Measurements from ENCODE around the gene OTOG.

OTOG gene

DNA sequence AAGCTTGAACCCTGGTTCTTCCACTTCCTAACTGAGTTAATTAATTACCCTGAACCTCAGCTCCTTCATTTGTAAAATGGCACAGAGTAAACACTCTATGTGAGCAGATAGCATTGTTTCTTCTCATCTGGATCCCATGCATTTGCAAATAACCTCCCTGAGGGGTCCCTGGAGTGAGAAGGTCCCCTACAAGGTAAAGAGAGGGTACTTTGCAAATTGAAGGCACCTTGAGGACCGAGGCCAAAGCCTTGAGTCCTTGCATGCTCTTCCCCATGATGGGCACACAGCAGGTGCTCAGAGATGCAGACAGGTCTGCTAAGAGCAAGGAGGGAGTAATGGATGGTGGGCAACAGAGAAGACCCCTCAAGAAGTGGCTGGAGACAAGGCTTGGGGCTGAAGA is 33.2 kb downstream of the OTOG start:
- in situ Hi-C loops (cut with MboI; ENCODE audit: low sequenced_read_pairs, unreplicated experiment), result no loop called here
- no peak for DNase-seq (ENCODE audit: low spot score)
- no peak for TF ChIP-seq CTCF (IDR thresholded peaks at IDR 0.05; ENCODE audit: borderline replicate concordance, control extremely low read depth, extremely low read depth, insufficient read depth, missing control alignments)

DNA sequence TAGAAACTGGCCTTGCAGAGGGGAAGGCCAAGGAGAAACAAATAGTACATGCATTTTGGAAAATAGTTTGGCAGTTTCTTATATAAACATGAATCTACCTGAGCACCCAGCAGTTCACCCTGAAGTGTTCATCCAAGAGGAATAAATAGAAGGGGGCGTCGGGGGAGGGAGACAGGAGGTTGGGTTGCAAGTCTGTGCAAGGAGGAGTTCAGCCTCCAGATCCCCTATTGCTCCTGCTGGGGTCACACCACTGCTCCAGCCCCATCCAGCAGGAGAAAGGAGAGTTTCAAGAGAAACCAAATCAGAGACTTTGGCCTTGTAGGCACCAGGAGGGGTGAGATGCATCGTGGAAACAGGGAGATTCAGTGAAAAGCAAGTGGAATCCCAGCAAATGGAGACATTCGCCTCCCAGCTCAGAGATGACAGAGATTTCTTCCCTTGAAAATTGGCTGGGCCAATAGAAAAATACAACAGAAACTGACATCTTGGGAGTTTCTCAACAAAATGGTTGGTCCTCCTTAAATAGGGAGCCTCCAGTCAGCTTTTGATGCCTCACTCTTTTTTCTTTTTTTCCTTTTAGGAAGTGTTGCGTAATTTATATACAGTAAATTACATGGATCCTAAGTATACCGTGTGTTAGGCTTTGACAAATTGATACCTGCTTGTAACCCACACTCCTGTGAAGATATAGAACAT is 34.1 kb downstream of the OTOG start:
- in situ Hi-C loops (cut with MboI; ENCODE audit: low sequenced_read_pairs, unreplicated experiment), result no loop called here
- DNase-seq (ENCODE audit: low spot score), result no peak

DNA sequence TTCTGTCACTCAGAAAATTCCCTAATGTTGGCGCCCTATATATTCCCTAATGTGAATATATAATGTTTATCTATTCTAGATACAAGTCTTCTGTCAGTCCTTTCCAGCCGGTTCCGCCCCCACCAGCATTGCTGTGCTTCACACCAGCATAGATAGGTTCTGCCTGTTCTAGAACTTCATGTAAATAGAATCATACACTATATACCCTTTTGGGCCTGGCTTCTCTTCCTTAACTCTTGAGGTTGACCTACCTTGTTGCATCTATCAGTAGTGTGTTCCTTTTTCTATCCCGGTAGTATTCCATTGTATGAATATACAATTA is 34.6 kb downstream of the OTOG start:
- no peak for DNase-seq (ENCODE audit: low spot score)
- in situ Hi-C loops (cut with MboI; ENCODE audit: low sequenced_read_pairs, unreplicated experiment), result no loop called here
- no peak for TF ChIP-seq CTCF (IDR thresholded peaks at IDR 0.05; ENCODE audit: borderline replicate concordance, control extremely low read depth, extremely low read depth, insufficient read depth, missing control alignments)

More for the DNA sequence above, 34.1 kb downstream of the OTOG start:
- no peak for TF ChIP-seq CTCF (IDR thresholded peaks at IDR 0.05; ENCODE audit: borderline replicate concordance, control extremely low read depth, extremely low read depth, insufficient read depth, missing control alignments)

DNA sequence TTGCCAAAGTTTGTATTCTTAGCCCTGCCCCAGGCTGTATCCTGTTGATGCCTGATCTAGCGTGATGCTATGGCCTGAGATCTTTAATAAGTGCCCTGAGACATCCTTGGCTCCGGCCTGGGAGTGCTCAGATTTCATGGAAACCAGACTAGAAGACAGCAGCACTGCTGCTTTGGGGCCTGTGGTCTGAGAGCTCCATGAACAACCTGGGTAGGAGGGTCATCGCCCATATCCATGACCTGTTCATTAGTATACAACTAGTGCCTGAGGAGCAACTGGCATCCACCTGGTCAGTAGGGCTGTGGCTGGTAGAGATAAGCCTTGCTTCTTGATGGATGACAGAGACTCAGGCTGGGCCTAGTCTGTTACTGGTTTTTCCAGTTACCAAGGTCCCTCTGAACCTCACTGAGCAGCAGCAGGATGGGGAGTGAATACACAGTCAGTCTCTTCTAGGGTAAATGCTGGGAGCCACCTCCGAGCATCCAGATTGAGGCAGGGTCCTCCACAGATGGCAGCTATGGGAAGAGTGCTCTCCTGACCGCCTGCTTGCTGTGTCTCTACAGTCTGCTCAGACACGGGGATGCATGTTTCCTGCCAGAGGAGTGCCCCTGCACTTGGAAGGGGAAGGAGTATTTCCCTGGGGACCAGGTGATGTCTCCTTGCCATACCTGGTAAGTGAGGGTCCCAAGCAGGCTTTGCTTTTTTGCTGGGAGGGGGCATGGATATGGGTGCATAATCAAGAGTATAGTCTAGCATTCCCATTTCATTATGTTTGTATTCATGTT is 39.0 kb downstream of the OTOG start:
- in situ Hi-C loops (cut with MboI; ENCODE audit: low sequenced_read_pairs, unreplicated experiment), result no loop called here
- no peak for TF ChIP-seq CTCF (IDR thresholded peaks at IDR 0.05; ENCODE audit: borderline replicate concordance, control extremely low read depth, extremely low read depth, insufficient read depth, missing control alignments)

GRCh38 chr11:17588166-17588565 is 41.1 kb downstream of the OTOG start:
- in situ Hi-C loops (cut with MboI; ENCODE audit: low sequenced_read_pairs, unreplicated experiment), result no loop called here
- no peak for TF ChIP-seq CTCF (IDR thresholded peaks at IDR 0.05; ENCODE audit: borderline replicate concordance, control extremely low read depth, extremely low read depth, insufficient read depth, missing control alignments)
- DNase-seq (ENCODE audit: low spot score), result no peak

More for the DNA sequence above, 39.0 kb downstream of the OTOG start:
- DNase-seq (ENCODE audit: low spot score), result no peak

GRCh38 chr11:17588721-17589120 is 41.7 kb downstream of the OTOG start:
- TF ChIP-seq CTCF (IDR thresholded peaks at IDR 0.05; ENCODE audit: borderline replicate concordance, control extremely low read depth, extremely low read depth, insufficient read depth, missing control alignments), result no peak
- in situ Hi-C loops (cut with MboI; ENCODE audit: low sequenced_read_pairs, unreplicated experiment), result no loop called here

More at GRCh38 chr11:17588721-17589120, 41.7 kb downstream of the OTOG start:
- no peak for DNase-seq (ENCODE audit: low spot score)
